Ishikawa (cell line): ENCODE measurements around the gene ACSL6.

Experiments
- CREB1 ChIP-seq: IDR thresholded peaks from 2 replicates; pipeline ENCODE4 v1.6.1; 2012; ENCODE audit warnings: low read depth
- EP300 ChIP-seq: IDR thresholded peaks from 2 replicates; pipeline ENCODE4 v1.6.1; 2012; ENCODE audit warnings: borderline replicate concordance
- RAD21 ChIP-seq: IDR thresholded peaks from 2 replicates; pipeline ENCODE4 v1.6.1; 2012; ENCODE audit warnings: low read depth

- no peak for TF ChIP-seq EP300
- no peak for TF ChIP-seq RAD21
- TF ChIP-seq CREB1: no peak
Measured at GRCh38 chr5:132008961-132009680, 2.3 kb downstream of the ACSL6 start.
